HG02970 (cell line): ENCODE data around the gene VWA3B.

ENCODE experiments used
- ATAC-seq: cut with Tn5 transposase; IDR thresholded peaks from one replicate; pipeline ENCODE4 v1.9.1; 2021; ENCODE audit warnings: mild to moderate bottlenecking, moderate library complexity, moderate number of reproducible peaks; ENCODE audit not compliant: unreplicated experiment, low FRiP score

Gene VWA3B

DNA sequence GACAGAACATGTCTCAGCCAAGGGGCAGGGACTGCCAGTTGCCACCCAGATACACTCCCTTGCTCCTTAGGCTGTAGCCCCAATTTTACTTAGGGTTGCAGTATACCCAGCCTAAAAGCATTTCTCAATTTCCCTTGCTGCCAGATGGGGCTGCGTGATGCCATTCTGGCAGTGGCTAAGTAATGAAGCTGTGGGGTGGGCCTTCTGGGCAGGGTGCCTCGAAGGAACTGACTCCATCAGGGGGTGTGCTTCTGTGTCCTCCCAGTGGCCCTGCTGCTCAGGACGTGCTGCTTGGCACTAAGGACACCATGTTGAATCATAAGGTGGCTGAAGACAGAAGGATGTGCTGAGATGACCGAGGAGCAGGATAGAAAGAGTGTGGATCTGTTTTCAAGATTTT lies 74.2 kb downstream of the VWA3B start:
- ATAC-seq, result no peak

DNA sequence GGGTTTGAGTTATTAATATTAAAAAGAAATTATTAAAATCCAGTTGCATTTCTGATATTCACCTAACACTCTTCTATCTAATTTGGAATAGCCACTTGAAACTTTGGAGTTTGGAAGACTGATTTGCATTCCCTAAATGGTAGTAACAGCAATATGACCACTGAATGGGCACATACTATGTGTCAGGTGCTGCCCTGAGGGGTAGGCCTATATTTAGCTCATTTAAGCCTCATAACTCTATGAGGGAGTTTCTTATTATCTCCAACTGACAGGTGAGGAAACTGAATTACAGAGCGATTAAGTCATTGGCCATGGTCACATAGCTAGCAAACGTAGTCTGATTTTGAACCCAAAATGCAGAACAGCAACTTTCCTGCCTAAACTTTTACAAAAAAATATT lies 77.3 kb downstream of the VWA3B start:
- ATAC-seq, result no peak

DNA sequence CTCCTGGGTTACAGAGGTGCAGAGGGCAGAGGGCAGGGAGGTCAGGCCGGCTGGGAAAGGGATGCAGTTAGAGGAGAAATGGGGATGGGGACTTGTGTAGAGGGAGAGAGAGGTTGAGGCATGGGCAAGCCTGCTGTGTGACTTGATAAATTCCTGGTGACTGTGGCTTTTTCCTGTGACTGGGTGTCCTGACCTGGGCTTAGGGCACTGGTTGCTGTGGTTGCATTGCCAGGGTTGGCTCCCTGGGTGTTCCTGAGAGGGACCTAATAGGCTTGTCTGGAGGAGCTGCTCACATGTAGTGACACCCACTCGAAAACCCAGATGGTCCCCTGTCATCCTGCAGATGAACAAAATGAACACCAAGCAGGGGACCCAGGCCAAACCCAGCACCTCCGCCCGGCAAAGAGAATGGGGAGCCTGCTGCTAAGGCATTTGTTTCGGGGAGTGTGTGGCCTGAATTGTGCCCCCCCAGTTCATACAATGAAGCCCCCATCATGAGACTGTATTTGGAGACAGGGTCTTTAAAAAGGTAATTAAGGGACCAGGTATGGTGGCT lies 78.6 kb downstream of the VWA3B start:
- ATAC-seq, result no peak

DNA sequence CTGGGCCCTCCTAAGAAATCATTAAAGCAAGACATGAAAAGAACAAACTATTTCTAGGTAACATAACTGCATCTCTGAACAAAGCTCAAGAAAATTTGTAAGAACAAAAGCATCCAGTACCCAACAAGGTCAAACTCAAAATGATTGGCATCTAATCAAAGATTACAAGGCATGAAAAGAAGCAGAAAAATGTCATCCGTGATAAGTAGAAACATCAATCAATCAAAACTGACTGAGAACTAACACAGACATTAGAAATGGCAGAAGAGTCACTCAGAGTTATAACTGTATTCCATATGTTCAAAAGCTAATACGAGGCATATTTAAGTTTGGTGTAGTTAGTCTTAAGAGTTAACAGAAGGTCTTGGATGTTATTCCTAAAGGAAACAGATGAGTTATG lies 80.9 kb downstream of the VWA3B start:
- ATAC-seq, result no peak

DNA sequence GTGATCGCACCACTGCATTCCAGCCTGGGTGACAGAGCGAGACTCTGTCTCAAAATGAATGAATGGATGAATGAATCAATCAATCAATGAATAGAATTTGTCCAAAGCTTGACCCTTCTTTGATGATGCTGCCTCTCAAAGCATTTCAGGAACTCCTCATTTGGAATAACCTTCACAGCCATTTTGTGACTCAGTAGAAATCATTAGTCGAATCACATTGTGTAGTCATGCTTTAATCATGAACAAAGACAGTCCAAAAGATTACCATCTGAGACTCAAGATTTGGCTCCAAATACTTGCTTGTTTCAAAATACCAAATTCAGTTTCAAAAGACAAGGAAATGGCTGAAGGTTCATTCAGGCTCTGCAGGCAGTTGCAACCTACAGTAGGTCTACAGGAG lies 83.1 kb downstream of the VWA3B start:
- no peak for ATAC-seq

DNA sequence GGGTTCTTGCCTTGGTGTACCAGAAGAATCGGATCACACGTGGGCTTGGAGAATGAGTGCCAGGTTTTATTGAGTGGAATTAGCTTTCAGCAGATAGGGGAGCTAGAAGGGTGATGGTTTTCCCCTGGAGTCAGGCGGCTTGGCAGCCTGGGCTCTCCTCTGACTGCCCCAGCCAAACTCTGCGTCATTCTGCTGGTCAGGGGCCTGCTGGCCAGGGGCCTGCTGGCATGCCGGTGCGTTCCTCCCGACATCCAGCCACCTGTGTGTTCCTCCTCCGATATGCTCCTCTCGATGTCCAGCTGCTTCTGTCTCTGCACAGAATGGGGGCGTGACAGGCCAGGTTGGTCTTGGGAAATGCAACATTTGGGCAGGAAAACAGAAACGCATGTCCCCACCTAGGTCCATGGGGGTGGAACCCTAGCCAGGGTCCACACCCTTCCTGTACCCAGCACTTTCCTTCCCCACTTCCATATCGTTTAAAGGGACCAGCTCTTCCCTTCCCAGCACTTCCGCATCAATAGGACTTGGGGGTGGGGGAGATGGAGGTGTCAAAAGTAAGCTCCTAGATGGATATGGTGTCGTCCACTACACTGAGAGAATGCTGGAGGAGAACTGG lies 85.3 kb downstream of the VWA3B start:
- no peak for ATAC-seq

DNA sequence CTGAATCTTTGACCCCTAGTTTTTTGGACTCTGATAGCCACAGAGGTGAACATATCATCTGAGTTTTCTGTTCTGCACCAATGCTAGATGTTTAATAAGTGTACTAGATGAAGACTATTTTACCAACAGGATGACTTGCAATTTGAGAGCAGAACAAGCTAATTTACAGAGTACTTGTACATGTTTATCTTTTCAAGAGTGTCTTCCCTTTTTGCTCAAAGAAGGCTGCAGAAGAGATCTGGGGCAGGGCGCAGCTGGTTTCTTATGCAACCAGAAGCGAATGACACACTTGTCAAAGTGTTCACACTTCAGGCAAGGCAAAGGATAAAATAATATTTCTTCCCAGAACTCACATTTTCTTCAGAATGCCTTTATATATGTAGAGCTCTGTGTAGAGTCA lies 86.0 kb downstream of the VWA3B start:
- no peak for ATAC-seq

DNA sequence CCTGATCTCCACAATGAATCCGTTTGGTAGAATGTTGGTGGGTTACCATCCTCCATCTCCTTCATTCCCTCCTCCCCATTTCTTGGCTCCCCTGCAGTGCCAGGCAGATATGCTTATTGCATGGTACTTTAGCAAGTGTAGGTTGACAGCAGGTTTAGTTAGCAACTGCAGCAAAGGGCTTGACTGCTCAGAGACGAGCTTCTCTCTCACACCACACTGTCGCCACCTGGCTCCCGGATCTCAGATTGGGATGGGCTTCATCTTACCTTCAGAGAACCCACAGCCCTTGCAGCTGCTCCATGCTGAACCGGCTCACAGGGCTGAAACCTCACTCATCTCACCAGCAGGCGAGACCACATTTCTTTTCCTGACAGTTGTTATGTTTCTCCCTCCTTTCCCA lies 88.8 kb downstream of the VWA3B start:
- ATAC-seq, result no peak

DNA sequence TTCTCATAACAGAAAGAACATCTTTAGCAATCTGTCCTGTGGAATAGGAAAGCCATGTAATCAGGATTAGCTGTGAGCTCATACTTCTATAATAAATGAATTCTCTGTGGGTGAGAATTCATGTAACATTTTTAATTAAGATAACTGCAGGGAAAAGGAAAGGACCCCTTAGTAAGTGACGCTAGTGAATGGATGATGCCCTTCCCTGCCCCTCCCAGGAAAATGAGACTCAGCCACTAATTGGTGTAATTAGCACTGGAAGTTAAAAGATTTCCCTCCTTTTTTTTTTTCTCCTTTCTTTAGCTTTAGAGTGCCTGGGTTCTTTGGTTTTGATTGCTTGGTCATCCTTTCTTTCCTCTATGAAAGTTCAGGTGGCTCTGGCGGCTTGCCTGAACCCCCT lies 90.3 kb downstream of the VWA3B start:
- no peak for ATAC-seq

DNA sequence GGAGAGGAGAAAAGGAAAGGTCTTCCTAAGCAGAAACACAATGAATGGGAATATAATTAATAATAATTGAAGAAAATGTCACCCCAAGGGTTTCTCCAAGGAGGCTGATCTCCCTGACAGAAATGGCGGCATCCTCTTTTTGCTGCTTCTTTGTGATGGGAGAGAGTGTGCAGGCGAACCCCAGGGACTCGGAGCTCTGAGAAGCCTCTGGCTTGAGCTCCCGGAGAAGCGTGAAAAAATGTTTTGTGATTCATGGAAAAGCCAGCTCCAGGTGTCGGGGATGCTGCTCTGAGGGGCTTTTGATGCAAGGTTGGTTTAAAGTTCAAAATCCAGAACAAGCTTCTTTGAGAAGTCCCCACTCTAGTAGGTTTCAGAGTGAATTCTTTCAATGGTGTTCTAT lies 91.0 kb downstream of the VWA3B start:
- no peak for ATAC-seq

DNA sequence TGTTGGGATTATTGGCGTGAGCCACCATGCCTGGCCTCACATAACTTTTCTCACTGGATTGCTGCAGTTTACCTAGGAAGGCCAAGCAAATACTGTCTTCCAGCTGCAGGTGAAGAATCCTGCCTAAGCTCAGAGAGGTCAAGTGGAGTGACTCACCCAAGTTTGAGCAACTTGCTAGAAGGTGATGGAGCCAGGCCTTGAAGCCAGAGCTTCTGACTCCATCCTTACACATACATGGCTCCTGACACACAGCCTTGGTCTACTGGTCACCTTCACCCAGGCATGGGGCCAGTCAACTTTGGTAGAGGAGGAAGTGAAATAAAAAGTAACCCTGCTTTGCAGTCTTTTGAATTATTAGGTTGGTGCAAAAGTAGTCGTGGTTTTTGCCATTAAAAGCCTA lies 93.5 kb downstream of the VWA3B start:
- no peak for ATAC-seq

DNA sequence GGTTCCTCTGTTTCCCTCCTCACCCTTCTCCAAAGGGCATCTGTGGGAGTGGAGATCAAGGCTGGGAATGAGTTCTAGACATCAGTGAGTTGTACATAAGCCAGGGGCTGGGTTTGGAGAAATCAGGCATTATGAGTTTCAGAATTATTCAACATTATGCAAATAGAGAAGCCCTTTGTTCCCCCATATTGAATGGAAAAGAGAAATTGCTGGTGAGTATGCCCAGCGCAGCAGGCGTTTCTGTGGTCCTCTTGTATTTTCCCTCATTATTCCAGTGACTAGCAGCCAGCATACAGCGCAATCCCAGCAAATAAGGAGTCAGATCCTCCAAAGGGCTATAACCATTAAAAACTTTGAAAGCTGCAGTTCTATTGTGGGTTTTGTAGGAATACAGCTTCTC lies 94.4 kb downstream of the VWA3B start:
- ATAC-seq, result no peak

DNA sequence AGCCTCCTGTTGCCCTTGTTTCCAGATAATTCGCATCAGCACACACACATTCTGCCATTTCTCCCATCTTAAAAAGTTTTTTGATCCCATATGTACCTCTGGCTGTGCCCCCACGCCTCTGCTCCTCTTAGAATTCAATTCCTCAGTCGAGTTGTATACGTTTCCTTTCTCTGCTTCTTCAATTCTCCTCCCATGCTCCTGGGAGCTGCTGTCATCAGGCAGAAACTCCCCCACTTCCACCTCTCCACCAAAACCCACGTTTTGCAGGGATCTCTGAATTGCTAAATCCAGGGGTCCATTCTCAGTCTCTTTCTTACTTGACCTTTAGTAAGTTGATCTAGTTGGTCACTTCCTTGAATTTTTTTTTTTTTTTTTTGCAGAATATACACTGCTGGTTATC lies 98.8 kb downstream of the VWA3B start:
- no peak for ATAC-seq

DNA sequence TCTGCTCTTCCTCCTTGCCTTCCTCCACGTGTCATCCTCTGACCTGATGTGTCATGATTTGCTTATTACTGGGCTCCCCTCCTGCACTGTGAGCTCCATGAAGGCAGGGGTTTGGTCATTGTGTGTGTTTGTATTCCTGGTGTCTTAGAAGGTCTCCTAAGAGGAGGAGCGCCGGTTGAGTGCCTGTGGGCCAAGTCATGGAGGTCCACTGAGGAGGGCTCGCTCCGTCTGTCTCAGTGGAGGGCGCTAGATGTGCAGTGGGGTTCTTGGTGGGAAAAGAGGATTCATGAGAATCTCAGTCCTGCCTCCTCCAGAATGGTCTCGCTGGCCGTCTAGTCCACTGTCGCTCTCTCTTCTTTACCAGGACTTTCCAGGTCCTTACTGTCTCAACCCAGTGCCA lies 100.2 kb downstream of the VWA3B start:
- no peak for ATAC-seq

DNA sequence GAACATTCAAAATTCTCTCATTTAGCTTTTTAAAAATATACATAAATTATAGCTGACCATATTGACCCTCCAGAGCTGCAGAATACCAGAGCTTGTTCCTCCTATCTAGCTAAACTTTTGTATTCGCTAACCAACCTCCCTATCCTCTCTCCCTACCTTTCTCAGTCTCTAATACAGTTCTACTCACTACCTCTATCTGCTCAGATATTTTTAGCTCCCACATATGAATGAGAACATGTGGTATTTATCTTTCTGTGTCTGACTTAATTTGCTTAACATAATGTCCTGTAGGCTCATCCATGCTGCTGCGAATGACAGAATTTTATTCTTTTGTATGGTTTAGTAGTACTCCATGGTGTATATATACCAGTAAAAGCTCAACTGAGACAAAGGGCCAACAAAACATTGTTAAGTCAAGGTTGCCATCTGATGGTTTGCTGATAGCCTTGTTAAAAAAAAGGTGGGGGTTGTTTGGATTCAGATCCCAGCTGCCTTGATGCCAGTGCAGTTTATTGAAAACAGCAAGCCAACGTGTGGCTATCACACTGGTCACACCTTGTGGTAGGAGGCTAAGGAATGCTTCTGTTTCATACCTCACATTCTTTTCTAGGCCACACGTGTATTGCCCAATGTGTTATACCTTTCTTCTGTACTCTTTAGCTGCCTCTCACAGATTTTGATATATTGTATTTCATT lies 101.5 kb downstream of the VWA3B start:
- ATAC-seq, result no peak

DNA sequence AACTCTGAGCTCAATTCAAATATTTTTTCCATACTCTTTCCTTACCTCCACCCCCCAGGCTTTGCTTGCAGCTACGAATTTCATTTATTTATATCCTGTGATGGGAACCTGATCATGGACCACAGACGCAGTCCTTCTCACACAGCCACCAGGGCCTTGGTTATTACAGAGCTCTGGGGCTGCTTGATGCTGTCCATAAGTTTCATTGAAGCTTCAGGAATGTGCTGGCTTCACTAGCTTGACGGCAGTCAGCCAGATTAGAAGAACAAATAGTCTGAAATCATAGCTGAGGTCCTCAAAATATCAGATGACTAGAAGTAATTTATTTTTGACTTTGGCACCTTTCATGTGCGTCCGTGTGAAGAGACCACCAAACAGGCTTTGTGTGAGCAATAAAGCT lies 104.9 kb downstream of the VWA3B start:
- no peak for ATAC-seq

DNA sequence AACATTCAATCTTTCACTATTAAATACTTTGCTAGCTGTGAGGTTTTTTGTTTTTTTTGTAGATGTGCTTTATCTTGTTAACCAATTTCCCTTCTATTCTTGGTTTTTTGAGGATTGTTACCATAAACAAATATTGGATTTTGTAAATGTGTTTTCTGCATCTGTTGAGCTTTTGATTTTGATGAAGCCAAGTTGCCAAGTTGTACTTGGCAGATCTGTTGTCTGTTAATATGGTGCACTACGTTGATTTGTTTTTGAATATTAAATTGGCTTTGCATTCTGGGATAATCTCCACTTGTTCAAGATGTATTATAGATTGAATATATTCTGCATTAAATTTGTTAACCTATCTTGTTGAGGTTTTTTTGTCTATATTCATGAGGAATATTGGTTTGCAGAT lies 114.6 kb downstream of the VWA3B start:
- ATAC-seq, result no peak

DNA sequence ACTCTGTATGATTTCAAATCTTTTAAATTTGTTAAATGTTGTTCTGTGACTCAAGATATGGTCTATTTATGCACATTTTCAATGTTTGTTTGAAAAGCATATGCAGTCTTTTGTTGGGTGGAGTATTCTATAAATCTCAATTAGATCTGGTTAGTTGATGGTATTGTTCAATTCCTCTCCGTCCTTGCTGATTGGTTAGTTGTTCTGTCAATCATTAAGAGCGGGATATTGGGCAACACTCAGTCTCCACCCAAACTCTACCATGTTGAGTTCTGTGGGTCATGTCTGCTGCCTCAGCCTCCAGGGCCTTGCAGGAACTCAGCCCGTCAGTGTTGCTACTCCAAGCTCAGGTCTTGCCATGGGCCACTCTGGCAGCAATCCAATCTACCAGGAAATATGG lies 118.9 kb downstream of the VWA3B start:
- no peak for ATAC-seq

DNA sequence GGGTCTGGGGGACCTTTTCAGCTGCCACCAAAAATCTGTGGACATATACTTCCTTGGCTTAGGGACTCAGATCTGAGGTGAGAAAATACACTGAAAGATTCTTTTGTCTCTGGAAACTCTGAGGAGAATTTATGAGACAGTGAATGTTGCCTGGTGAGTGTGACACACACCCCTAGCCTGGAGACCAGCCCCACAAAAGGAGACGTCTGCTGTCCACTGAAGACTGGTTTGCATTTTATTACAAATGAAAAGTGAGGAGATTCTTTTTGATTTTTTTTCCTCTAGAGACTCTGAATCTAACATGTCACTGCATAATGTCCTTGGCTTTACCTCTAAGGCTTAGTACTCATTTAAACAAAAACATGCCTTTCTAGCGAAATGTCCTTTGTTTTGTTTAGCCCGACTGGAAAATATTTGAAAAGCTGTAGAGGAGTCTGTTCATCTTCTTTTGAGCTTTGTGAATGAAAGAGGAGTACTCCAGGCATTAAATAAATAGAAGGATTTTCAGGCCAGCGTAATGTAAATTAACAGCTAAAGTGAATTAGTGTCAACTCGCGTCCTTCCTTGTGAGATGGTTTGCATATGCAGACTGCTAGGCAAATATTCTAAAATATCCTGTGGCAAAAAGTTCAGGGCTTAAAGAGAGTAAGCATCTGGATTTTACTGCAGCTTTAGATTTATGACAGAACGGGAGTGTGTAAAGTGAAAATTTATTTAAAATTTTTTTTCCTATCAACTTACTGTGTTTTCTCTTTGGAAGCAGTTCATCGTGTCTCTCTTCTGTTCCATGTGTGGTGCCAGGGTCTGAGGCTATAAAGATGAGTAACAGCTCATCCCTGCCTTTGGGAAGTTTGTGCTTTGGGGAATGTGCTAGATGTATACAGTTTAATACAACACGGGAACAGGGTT lies 125.4 kb downstream of the VWA3B start:
- no peak for ATAC-seq

DNA sequence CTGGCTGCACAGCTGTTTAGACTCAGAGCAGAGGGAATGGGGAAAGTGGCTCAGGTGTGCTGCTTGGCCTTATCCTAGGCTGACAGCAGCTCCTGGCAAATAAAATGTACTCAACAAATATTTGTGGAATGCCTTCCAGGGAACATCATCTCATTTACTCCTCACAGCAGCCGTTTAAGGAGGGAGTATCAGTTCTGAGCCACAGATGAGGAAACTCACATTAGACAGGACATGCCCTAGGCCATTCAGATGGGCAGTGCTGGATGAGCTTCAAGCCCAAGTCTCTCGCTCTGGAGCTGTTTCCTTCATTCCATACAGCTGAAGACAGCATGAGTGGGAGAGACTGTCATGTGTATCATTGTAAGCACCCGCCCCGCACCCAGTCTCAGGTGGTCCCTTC lies 129.6 kb downstream of the VWA3B start:
- ATAC-seq, result no peak

DNA sequence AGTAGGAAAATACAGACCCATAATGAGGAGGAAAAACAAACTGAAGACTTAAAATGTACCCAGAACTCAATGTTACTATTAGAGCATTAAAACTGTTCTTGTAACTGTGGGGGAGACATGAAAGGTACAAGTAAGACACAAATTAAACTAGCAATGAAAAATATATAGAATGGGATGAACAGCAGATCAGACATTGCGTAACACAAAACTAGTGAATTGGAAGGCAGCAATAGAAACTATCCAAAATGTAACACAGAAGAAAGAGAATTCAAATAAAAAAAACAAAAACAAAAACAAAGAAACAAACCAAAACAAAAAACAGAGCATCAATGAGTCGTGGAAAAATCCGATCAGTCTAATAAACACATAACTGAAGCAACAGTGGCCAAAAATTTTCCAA lies 132.2 kb downstream of the VWA3B start:
- ATAC-seq, result no peak
